SKM-1 (cell line): Measurements from ENCODE around the gene F8.
"Not testable (repeated sequence)": the region's sequence is repeated elsewhere in the genome, so short reads cannot be mapped to it uniquely, and the experiment has no call there.

Source experiments
- DNase-seq: peaks from one replicate; lab custom pipeline; 2025; ENCODE audit not compliant: unreplicated experiment; lab: John Stamatoyannopoulos, UW

The F8 gene

GRCh38 chrX:154818916-154819770 lies 203.4 kb downstream of the F8 start:
- no peak for DNase-seq

DNA sequence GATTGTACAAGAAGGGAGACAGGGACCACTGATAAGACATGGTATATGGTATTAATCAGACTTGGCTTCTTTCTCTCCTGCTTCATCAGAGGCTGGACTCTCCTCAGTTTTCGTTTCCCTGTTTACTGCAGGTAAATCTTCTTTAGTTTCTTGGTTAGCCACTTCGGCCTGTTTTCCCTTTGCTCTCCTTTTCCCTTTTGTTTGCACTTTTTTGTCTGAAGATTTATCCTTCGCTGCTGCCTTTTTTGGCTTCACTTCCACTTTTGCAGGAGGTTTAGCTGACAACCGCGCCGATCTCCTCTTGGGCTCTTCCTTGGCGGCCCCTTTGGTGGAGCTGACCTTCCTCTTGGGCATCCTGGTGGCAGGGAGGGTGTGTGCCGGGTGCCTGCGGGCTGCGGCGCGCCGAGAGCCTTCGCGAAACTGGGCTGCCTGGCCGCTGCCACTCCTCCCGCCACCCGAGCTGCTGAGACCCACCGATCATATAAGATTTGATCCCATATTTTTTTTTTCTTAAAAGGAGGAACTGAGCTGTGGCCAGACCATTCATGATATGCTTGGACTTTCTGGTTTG lies 205.4 kb downstream of the F8 start:
- not testable (repeated sequence) for DNase-seq

DNA sequence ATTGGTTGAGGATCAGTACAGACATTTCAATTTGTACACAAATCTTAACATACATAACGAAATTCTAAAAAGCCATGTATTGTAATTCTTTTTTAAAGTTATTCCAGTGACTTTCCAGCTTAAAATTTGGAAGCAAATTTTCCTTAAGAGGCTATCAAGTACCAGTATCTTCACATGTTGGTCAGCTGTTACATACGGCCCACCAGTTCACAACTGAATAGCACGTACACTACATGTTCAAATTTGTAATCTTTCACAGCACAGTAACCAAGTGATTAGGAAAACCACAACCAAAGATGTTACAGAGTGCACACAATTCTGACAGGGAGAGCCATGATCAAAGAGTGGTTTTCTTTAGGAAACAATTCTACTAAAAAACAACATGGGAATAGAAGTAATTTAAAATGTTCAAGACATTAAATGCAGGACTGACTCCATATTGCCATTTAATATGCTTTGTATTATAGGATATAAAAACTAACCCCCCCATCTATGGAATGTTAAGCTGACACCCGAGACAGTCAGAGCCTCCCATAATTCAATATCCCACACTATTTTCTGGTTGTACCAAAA lies 206.1 kb downstream of the F8 start:
- DNase-seq, result not testable (repeated sequence)

DNA sequence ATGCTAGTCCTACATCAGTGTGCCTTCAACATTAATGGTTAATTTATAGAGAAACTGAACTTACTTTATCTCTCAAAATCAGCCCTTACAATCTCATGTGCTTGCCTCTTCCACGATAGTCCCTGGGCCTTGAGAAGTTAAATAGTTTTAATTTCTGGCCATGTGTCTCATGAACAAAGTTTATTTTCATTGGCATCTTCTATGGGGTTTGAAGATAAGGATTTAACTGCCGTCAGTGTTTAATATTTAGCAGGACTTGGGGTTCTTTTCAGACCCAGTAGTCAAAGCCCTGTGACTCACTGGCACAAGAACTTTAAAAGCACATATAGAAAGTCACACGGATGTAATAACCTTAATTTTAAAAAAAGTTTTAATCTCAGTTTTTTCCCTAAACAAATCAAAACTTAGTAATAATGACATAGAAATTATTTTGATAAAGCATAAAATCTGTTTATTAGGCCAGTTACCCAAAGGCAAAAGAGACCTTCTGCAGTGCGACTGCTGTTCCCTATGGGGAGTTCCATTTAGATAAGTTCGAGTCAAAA lies 207.2 kb downstream of the F8 start:
- no peak for DNase-seq

- DNase-seq, result no peak
Measured at GRCh38 chrX:154813801-154814200, 208.7 kb downstream of the F8 start.

GRCh38 chrX:154812341-154813101 lies 210.0 kb downstream of the F8 start:
- no peak for DNase-seq

DNA sequence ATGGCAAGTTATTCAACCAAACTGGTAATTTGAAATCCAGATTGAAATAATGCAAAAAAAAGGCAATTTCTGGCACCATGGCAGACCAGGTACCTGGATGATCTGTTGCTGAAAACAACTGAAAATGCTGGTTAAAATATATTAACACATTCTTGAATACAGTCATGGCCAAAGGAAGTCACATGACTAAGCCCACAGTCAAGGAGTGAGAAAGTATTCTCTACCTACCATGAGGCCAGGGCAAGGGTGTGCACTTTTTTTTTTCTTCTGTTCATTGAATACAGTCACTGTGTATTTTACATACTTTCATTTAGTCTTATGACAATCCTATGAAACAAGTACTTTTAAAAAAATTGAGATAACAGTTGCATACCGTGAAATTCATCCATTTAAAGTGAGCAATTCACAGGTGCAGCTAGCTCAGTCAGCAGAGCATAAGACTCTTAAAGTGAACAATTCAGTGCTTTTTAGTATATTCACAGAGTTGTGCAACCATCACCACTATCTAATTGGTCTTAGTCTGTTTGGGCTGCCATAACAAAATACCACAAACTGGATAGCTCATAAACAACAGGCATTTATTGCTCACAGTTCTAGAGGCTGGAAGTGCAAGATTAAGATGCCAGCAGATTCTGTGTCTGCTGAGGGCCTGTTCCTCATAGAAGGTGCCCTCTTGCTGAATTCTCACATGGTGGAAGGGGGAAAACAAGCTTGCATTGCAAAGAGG lies 212.4 kb downstream of the F8 start:
- DNase-seq, result no peak

DNA sequence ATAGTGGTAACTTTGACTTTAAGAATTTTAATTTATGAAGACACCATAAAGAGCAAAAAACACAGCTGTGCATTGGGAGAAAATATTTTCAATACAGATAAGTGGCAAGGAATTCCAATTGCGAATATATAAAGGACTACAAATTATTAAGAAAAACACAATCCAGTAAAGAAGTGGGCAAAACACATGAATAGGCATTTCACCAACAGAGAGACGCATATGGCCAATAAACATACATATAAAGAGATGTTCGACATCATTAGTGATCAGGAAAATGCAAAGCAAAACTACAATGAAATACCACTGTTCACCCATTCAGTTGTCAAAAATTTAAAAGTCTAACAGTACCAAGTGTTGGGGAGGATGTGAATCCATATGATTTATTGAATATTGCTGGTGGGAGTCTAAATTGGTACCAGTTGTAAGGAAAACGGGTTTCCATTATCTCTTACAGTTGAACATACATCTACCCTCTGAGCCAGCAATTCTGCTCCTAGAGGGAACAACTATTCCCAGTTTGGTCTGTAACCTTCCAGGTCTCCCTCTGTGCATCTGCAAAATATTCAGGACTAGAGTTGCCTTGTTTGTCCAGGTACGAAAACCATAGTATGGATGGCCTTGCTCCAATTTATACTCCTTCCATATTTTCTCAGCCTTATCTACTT lies 215.6 kb downstream of the F8 start:
- DNase-seq, result no peak

- peak; percentile 16 for DNase-seq
Measured at GRCh38 chrX:154805696-154806091, 216.8 kb downstream of the F8 start.

- peak; percentile 23 for DNase-seq
Measured at GRCh38 chrX:154804957-154805695, 217.4 kb downstream of the F8 start, which contains the start of gene MPP1. TSS of gene MPP1 (minus strand) at chrX:154805485. CDS start at chrX:154805373, 112 bp downstream.

DNA sequence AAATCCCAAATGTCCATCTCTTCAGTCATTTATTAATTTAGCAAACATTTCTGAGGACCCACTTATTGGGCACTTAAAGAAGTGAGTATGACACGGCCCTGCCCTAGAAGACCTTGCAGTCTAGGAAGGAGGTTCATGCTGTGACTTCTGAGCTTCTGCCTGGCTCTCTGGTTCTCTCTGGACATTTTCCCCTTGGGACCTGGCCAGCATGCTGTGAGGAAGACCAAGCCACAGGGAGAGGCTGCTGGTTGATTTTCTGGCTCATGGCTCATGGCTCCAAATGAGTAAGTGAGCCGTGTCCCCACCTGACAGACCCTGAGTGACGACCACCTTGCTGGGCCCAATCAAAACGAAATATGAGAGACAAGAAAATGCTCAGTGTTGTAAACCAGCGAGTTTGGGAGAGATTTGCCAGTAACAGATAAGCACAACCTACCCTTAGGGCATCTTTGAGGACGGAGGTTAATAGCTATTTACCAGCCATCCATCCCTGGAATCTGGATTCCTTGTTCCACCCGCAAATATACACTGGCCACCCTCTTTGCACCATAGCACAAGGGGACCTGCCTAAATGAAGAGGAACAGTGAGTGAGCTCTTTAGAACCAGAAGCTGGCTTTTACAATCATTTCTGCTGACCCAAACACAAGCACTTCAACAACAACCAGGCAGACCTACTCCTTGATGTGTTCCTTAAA lies 218.1 kb downstream of the F8 start:
- DNase-seq, result no peak

DNA sequence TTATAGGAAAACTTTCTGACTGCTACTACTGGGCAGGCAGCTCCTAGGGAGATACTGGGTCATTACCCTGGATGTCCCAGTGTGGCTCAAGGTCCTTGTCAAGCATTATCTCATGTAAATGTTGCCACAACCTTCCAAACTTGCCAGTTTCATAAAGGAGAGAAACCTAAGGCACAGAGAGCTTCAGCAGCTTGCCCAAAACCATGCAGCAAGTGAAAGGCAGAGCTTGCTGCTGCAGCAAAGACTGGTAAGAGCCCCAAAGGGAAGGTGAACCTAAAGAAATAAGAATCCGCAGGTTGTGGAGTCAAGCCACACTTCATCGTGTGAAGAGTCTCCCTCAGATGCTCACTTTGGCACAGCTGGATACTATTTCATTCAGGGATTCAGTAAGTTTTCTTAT lies 219.6 kb downstream of the F8 start:
- no peak for DNase-seq

DNA sequence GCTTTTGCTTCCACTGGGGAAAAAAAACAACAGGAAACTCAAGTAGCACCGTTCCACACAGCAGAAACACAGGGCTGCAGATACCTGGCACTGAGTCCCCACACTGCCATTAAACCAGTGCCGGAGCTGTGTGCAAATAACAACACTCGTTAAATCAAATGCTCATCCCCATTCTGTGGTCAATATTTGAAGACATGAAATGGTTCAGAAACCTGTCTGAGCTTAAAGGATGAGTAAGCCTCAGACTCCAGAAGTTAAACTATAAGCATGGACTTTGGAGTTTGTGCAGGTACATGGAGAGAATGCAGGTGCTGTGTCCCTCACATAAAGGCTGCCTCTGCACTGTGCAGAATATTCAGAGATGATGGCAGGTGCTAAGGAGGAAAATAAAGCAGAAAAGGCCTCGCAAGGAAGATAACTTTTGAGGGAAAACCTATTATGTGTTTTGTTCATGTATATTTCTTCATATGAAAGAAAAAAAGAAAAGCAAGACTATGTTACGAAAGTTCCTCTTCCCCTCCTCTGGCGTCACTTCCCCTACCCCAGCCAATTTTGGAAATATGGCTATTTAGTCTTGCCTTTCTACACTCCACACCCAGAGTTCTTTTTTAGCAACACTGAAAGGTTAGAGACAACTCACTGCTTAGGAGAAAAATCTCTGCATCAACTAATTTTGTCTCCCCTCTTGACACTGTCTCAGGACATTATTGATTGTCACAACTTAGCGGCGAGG lies 221.9 kb downstream of the F8 start:
- peak; percentile 27 for DNase-seq

GRCh38 chrX:154799556-154800348 lies 222.8 kb downstream of the F8 start:
- no peak for DNase-seq

DNA sequence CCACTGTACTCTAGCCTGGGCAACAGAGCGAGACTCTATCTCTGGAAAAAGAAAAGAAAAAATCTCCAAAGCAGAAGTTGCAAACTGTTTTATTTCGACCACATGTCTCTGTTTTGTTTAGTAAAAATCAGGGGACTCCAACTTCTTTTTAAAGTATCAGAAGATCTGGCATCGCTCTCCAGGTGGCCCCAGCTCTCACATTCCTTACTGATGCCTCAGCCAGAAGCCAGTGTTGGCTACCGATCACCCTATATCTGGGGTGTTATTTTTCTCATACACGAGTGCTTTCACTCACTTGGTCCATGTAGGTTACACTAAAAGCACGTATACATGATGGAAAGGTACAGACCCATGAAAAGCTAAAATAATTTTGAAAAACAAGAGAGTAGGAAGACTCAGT lies 225.5 kb downstream of the F8 start:
- no peak for DNase-seq

GRCh38 chrX:154795016-154795415 lies 227.5 kb downstream of the F8 start:
- DNase-seq, result no peak

DNA sequence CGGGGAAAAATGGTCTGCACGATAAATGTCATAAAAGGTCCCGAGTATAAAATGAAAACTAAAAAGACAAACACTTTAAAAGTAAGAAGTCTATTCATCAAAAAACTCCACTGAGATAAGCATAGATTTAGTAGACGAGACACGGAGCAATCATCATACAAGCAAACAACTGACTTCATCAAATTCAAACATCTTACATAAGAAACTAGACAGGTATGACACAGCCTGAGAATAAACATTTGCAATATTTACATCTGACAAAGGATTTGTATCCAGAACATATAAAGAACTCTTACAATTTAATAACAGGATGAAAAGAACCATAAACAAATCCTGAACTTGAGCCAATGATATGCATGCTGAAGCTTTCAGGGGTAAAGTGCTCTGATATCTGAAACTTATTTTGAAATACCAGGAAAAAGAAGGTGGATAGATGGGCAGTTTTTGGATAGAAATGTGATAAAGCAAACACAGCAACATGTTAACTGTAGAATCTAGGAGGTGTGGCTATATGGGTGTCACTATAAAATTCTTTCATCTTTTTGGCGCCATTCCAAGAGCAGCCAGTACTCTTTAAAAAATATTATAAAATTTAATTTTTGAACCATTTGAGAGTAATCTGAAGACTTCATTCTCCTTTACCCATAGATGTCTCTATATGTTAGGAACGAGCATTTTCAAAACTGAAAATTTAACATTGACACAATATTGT lies 229.3 kb downstream of the F8 start:
- no peak for DNase-seq
